Spleen (tissue), 11 donors: ENCODE data around the gene ACTR3C. TPM values are rescaled to one million over a fixed set of nuclear protein-coding genes. Genes with fewer than 3 reads are reported as not detected.
"Not testable (repeated sequence)": the region's sequence is repeated elsewhere in the genome, so short reads cannot be mapped to it uniquely, and the experiment has no call there.

ENCODE experiments used
- DNase-seq: peaks from one replicate; pipeline ENCODE4 v3.0.0-alpha.2; 2020
- H3K27ac ChIP-seq, 8 donors: fragments of 200-600 bp; sonication (generic) in 7 of 8; 1 replicate in 4 of 8; 2 replicates in 4 of 8; pipeline versions ENCODE4 v1.5.0 to v1.8.0; 2016 to 2021; ENCODE audit warnings: inconsistent platforms in 4 of 8, mild to moderate bottlenecking in 4 of 8, moderate library complexity in 1 of 8
- H3K27me3 ChIP-seq, 7 donors: fragments of 200-600 bp; sonication (generic) in 6 of 7; replicated peaks in 1 of 7; 1 replicate in 4 of 7; 2 replicates in 3 of 7; pipeline versions ENCODE4 v1.5.0 to v1.8.0; 2016 to 2021; ENCODE audit warnings: inconsistent platforms in 3 of 7, mild to moderate bottlenecking in 1 of 7
- H3K36me3 ChIP-seq, 6 donors: fragments of 200-600 bp; sonication (generic) in 5 of 6; 1 replicate in 4 of 6; 2 replicates in 2 of 6; pipeline versions ENCODE4 v1.5.0 to v1.8.0; 2016 to 2021; ENCODE audit warnings: inconsistent platforms in 2 of 6
- H3K4me1 ChIP-seq, 6 donors: fragments of 200-600 bp; sonication (generic) in 5 of 6; 1 replicate in 3 of 6; 2 replicates in 3 of 6; pipeline versions ENCODE4 v1.5.0 to v1.8.0; 2016 to 2021; ENCODE audit warnings: inconsistent platforms in 3 of 6
- H3K4me3 ChIP-seq, 8 donors: fragments of 200-600 bp; sonication (generic) in 7 of 8; 1 replicate in 4 of 8; 2 replicates in 4 of 8; pipeline versions ENCODE4 v1.5.0 to v1.8.0; 2016 to 2021; ENCODE audit warnings: inconsistent platforms in 4 of 8, mild to moderate bottlenecking in 4 of 8, moderate library complexity in 2 of 8
- H3K9me3 ChIP-seq, 8 donors: fragments of 200-600 bp; sonication (generic) in 7 of 8; 1 replicate in 4 of 8; 2 replicates in 4 of 8; pipeline versions ENCODE4 v1.5.0 to v1.8.0; 2016 to 2021; ENCODE audit warnings: inconsistent platforms in 4 of 8
- WGBS, 5 donors: extraction: QIAGEN DNeasy Blood & Tissue Kit in 3 of 5; methylation state at CpG; one replicate each; pipeline versions ENCODE4 v1.1.5 to v1.1.7; 2013 to 2018; 5-methylcytosine and 5-hydroxymethylcytosine counted together
- intact Hi-C: fragments of 100-400 bp; cut with DNase I; formaldehyde crosslinking; loops from one replicate; pipeline ENCODE4 v1.15.0; 2023; ENCODE audit warnings: low total_unique reads
- polyA plus RNA-seq, 3 donors: library from polyadenylated mRNA; stranded (reverse); fragments of 200-250 nt; gene quantifications; one replicate each; pipeline ENCODE4 v1.2.1, GENCODE V29; 2013
- total RNA-seq, 7 donors: library from RNA; depleted of rRNA in 3 of 7; stranded (reverse); fragments of >200 nt in 3 of 7; fragmentation: NEBNext Ultra II Directional in 4 of 7; extraction: Animal tissue kit (Norgen Biotek cat#: 25700) in 4 of 7; gene quantifications; one replicate each; pipeline versions ENCODE4 v1.1.0 to v1.2.1, GENCODE V29; 2016 to 2021
- donor health status: healthy with polysubstance abuse.
- donor health status: DM: no; HTN: no; CAD: no; lungs with moderate emphysema.
- donor health status: DM: no; HTN: no; CAD: no.
- donor health status: Bipolar disorder and iron deficiency.
- donor health status: healthy.
- donor health status: DM: no; HTN: no; CAD: no.
- donor health status: DM: yes; HTN: yes; CAD: no.

ACTR3C gene
- total and polyA plus RNA-seq, 10 donors = 0.78 to 18.6 (median 7.6) TPM

DNA sequence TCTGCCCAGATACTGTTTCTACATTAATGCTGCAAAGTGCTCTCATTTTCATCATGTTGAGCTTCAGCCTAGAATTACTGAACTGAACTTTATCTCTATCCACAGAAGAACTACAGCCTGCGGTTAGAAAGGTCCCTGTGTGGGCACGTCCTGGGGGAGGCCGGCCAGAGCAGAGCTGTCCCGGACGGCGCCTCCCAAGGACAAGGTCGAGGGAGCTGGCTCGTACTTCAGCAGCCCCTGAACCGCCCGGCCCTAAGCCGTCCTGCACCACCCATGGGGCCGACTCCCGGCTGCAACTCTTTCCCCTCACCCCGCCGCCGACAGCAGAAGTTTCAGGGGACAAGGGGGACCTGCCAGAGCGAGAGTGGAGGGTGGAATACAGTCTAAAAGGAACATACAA is 54.5 kb downstream of the ACTR3C start:
- H3K27ac ChIP-seq, intact Hi-C loops, H3K36me3 ChIP-seq, H3K27me3 ChIP-seq, H3K4me3 ChIP-seq, H3K9me3 ChIP-seq, H3K4me1 ChIP-seq, DNase-seq: not testable (repeated sequence)
- WGBS, 5 donors = no CpG with 5 or more reads among the region's 17 CpGs

DNA sequence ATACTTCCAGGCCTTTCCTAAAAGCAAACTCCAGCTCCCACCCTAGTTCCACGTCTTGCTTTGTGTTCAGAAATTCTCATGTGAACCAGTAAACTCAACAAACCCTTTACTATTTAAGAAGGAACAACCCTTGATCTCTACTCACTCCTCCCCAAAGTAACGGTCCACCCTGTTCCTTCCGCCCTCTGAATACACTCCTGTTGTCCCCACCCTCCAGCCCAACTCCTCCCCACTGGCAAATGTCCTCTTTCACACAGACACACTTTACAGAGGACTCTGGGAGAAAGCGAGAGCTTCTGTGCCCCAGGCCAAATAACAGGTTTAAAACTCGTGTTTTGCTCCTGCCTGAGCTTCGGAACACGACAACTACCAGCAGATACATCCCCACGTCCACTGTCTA is 55.1 kb downstream of the ACTR3C start:
- H3K4me1 ChIP-seq, intact Hi-C loops, H3K36me3 ChIP-seq, H3K4me3 ChIP-seq, H3K9me3 ChIP-seq, DNase-seq, H3K27me3 ChIP-seq, H3K27ac ChIP-seq: not testable (repeated sequence)
- WGBS, 5 donors = 71 to 92% (median 75%) methylated on average over 1 to 3 of the region's 8 CpGs

DNA sequence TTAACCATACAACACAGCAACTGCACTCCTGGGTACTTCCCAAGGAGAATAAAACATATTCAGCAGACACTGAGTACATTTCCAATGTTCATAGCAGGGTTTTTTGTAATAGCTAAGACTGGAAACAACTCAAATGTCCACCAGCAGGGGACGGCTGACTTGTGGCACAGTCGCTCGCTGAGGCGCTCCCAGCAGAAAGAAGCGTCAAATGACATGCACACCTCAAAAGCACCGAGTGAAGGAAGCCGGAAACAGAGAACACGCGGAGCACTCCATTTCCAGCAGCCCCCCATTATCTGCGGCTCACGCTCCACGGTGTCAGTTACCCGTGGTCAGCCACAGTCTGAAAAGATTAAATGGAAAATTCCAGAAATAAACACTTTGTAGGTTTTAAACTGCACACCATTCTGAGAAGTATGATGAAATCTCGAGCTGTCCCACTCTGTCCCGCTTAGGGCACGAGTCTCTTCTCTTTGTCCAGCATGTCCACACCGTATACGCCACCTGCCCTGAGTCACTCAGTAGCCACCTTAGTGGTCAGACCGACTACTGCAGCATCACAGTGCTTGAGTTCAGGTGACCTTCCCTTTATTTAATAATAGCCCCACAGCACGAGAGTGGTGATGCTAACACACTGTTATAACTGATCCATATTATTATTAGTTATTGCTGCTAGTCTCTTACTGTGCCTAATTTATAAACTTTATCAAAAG is 56.2 kb downstream of the ACTR3C start:
- H3K4me3 ChIP-seq, H3K27ac ChIP-seq, H3K27me3 ChIP-seq, H3K36me3 ChIP-seq, H3K4me1 ChIP-seq, intact Hi-C loops, DNase-seq, H3K9me3 ChIP-seq: not testable (repeated sequence)
- 80 to 94% (median 90%) methylated on average over 20 of the region's 20 CpGs for WGBS, 5 donors

DNA sequence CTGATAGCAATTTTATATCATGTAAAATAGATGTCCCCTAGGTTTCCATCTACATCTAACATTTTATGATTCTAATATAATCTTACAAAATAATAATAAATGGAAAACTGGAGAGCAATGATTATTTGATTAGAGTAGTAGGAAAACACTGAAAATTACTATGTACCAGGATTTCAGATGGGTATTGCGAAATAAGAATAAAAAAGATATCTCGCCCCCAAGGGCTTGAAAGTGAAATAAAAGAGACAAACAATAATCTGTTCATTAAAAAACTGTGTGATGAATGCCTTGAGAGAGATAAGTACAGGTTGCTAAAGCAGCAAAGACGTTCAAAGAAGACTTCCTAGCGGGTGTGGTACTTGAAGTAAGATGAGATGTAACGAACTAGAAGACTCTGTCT is 60.7 kb downstream of the ACTR3C start:
- H3K9me3 ChIP-seq, H3K36me3 ChIP-seq, H3K4me3 ChIP-seq, DNase-seq, H3K4me1 ChIP-seq, intact Hi-C loops, H3K27ac ChIP-seq, H3K27me3 ChIP-seq: not testable (repeated sequence)
- 82 to 91% (median 90%) methylated on average over 5 of the region's 5 CpGs for WGBS, 5 donors

DNA sequence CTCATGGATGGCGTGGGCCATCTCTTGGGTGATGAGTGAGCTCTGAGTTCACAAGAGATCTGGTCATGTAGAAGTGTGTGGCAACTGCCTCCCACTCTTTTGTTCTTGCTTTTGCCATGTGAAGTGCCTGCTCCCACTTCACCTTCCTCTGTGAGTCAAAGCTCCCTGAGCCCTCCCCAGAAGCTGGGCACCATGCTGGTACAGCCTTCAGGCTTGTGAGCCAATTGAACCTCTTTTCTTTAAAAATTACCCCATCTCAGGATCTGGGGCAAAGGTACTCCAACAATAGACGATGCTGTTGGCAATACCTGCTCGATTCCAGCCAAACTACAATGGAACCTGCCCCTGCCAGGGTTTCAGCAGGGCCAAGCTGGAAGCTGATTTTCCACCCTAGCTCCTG is 75.6 kb downstream of the ACTR3C start:
- H3K27ac ChIP-seq, DNase-seq, intact Hi-C loops, H3K4me1 ChIP-seq, H3K4me3 ChIP-seq, H3K36me3 ChIP-seq, H3K9me3 ChIP-seq, H3K27me3 ChIP-seq: not testable (repeated sequence)
- 89 to 100% (median 94%) methylated on average over 1 to 2 of the region's 3 CpGs for WGBS, 5 donors

DNA sequence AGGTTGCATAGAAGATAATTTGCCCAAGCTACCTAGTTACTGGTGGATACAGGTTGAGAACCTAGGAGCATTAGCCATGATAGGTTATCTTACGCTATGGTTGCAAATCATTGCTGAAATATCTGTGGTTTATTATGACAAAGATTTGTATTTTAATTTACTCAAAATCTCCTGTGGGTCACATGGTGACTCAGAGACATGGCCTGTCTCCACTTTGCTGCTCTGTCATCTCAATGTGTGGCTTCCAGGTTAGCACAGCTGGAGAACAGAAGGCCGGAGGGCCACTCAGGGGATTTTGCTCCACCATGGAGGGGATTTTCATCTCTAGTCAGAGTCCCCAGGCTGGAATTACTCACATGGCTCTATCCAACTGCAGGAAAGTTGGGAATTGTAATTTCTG is 78.1 kb downstream of the ACTR3C start:
- not testable (repeated sequence) for DNase-seq
- 73 to 100% (median 88%) methylated on average over 1 to 2 of the region's 2 CpGs for WGBS, 5 donors

DNA sequence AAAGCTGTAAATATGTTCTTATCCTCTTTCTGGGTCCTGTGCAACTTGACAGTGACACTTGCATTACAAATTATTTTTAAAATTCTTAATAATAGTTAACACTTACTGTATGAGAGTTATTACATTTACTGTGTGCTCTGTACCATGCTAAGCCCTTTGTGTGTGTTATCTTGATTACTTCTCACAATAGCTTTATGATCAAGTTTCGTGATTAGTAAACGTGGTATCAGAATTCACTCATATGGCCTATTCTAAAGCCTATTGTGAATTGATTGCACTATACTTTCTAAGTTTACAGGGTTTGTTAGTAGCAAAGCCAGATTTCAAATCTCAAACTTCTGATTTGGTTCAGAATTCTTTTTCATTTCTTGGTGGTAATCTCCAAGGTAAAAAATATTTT is 80.4 kb downstream of the ACTR3C start:
- intact Hi-C loops, H3K27me3 ChIP-seq, DNase-seq, H3K9me3 ChIP-seq, H3K27ac ChIP-seq, H3K4me1 ChIP-seq, H3K4me3 ChIP-seq, H3K36me3 ChIP-seq: not testable (repeated sequence)
- 75 to 93% (median 88%) methylated on average over 2 of the region's 2 CpGs for WGBS, 5 donors

More for the DNA sequence above, 78.1 kb downstream of the ACTR3C start:
- H3K4me3 ChIP-seq, H3K27ac ChIP-seq, H3K4me1 ChIP-seq, H3K27me3 ChIP-seq, H3K9me3 ChIP-seq, H3K36me3 ChIP-seq, intact Hi-C loops: not testable (repeated sequence)

DNA sequence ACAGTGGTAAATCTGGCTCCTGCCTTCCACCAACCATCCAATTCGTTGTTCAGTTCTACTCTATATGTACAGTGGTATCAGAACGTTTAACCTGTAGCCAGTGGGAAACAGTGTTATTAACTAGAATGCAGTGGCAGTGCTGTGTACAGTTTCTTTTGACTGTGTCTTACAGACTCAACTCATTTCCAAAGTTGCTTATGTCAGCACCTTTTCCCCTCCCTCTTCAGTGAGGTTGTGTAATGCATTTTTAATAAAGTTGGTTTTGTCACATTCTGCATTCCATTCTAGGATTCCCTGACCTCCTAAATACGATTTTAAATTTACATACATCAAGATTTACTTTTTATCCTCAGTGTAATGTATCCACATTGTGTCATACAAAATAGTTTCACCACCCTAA is 97.9 kb downstream of the ACTR3C start:
- H3K27me3 ChIP-seq = peaks cover 0 to 20% (median 5%) of the 10 kb centered on the region in 7 donors
- H3K36me3 ChIP-seq, intact Hi-C loops, H3K4me3 ChIP-seq, H3K4me1 ChIP-seq, H3K27ac ChIP-seq, DNase-seq, H3K9me3 ChIP-seq: not testable (repeated sequence)
- 60 to 74% (median 72%) methylated on average over 3 of the region's 3 CpGs for WGBS, 5 donors

DNA sequence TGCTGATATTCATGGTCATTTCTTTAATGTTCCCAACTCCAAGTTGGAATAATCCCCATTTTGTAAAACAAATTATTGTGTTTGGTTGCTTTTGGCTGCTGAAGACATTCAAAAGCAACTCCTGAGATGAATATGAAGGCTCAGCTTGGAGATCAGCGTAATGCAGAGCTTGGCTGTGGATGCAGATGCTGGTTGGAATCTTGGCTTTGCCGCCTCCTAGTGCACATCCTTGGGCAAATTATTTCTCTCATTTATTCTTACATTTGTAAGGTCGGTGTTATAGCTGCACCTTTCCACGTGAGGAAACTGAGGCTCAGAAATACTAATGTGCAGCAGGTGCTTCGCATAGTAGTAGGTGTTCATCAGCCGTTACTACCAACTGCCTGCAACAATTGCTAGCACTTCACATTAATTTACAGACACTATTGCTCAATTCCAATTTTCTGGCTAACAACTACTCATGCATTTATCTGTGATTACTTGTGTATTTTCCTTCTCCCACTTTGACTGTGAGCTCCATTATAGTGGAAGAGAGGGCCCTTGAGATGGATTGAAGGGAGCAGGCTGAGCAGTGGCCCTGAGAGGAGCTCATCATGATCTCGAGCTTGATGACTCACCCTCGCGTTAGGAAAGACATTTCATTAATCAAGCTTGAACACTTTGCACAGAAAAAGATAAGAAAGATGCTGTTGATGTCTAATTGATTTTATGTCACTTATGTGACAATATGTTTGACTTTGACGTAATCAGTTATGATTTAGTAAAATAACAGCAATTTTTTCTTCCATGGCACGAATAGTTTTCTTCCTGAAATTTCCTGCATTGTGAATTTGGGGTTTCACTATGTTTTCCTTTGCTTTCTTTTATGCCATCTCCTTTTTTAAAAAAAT is 101.0 kb downstream of the ACTR3C start:
- Histone ChIP-seq H3K4me1 (peaks cover 0 to 13% (median 0%) of the 10 kb centered on the region in 6 donors), H3K27me3 (peaks cover 0 to 31% (median 9%) of the 10 kb centered on the region in 7 donors)
- H3K9me3 ChIP-seq, H3K27ac ChIP-seq, DNase-seq, H3K4me3 ChIP-seq, intact Hi-C loops, H3K36me3 ChIP-seq: not testable (repeated sequence)
- WGBS, 5 donors = 61 to 76% (median 69%) methylated on average over 10 to 11 of the region's 11 CpGs

DNA sequence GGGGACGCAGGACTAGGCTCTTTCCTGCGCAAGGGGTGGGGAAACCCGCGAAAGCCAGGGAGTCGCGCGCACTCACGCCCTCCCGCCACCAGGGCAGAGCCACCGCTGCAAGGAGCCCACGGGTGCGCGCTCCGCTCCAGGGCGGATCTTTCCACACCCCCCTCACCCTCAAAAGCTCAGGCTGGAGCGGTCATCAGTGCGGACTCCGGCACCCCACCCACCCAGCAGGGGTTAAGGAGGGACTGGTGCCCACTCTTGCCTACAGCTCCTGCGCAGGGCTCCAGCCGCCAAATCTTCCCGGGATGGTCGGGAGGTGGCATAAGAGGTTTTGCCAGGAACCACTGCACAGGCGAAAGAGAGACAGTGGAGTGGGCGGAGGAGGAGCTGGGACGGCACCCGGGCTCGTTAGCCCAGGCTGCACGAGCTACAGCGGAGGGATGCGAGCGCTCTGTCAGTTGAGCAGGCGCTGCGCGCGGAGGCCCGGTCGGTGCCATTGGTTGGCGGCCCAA is 102.6 kb downstream of the ACTR3C start:
- DNase-seq, H3K36me3 ChIP-seq, H3K9me3 ChIP-seq, intact Hi-C loops, H3K27ac ChIP-seq: not testable (repeated sequence)
- H3K4me3 ChIP-seq = peak overlapping the region in 1 of 8 donors; percentile 33
- 8 to 14% (median 9%) methylated on average over 24 to 38 of the region's 38 CpGs for WGBS, 5 donors
- peaks cover 0 to 31% (median 9%) of the 10 kb centered on the region in 7 donors for H3K27me3 ChIP-seq
- H3K4me1 ChIP-seq = peaks cover 0 to 13% (median 0%) of the 10 kb centered on the region in 6 donors
